Activated CD4-positive, alpha-beta T cell treated with anti-CD3 and anti-CD28 coated beads for 24 hours (primary cell): ENCODE results near the gene DIP2A.

Experiments used
- DNase-seq, 2 donors: peaks; one replicate each; pipeline ENCODE4 v3.0.0-alpha.2; 2020; ENCODE audit warnings: low read depth in 2 of 2

Gene DIP2A

GRCh38 chr21:46594276-46594675, 135.6 kb downstream of the DIP2A start:
- DNase-seq: no peak

DNA sequence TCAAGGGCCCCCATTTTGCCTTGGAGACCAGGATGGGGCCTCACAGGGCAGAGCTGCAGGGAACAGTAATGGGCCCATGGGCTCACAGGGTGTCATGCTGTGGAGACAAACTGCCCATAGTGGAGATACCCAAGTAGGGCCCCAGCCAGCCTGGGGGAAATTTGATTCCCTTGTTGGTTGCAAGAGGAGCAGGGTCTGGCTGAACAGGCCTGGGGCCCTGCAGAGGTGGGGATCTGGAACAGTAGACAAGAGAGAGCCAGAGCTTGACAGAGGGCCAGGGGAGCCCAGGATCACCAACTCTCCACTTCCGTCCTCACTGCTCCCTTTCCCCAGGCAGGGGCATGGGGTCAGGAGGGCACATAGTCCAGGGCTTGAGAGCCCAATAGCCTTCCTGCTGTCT, 137.5 kb downstream of the DIP2A start:
- no peak for DNase-seq

DNA sequence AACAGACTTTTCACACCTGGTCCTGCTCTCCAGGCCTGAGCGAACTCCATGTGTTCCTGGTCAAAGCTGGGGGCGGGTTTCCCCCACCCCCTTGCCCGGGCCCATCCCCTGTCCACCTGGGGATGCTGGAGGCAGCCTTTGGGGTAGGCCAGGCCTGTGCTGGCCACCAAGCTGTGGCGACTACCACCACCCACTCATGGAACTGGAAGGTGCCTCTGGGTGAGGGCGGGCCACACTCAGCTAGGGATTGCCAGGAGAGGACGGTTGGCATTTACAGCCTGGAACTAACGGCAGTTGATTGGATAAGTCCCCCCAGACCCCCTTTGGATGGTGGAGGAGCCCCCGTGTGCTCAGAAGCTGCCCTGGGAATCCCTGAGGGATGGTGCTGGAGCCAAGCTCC, 138.3 kb downstream of the DIP2A start:
- DNase-seq: no peak

GRCh38 chr21:46597896-46598343, 139.2 kb downstream of the DIP2A start:
- no peak for DNase-seq

DNA sequence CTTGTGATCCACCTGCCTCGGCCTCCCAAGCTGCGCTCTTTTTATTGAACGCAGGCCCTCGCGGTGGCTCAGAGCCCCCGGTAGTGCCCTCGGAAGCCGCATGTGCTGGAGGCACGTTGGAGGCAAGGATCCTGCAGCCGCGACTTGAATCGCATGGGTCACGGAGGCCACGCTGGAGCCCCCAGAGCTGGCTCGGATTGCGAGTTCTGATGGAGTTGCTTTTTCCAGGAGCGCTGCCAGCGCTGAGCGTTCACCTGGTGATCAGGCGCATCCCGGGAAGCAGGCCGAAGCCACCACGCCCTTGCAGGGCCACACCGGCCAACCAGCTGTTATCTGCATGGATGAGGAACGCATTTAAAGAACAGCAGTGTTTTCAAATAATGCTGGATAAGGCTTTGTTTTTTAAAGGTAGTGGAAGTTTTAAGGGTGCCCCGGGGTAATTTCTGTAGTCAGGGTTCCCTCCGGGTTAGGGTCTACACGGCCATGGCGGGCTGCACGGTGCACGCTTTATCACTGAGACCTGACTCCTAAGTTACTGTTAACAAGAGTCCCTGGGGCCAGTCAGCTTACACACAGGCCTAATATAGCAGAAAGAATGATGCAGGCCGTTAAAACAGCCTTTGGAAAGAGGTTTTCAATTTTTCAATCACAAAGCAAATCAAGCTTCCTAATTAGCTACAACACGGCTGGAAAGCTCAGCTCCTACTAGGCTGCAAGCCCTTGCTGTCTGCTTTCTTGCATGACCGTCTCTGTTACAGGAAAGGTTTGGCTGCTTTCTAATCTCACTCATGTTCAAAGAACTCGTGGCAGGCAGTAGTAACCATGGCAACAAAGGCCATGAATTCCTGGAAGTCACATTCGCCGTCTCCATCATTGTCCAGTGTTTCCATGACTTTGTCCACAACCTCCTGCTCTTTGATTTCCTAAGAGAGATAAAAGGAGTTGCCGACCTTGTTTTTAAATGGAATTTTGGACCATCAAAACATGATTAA, 140.2 kb downstream of the DIP2A start:
- DNase-seq: no peak

- no peak for DNase-seq
These were observed 141.6 kb downstream of the DIP2A start for GRCh38 chr21:46600305-46600704.

- DNase-seq: no peak
These were observed 142.3 kb downstream of the DIP2A start for GRCh38 chr21:46600978-46601377.

GRCh38 chr21:46603228-46603627, 144.5 kb downstream of the DIP2A start:
- no peak for DNase-seq

DNA sequence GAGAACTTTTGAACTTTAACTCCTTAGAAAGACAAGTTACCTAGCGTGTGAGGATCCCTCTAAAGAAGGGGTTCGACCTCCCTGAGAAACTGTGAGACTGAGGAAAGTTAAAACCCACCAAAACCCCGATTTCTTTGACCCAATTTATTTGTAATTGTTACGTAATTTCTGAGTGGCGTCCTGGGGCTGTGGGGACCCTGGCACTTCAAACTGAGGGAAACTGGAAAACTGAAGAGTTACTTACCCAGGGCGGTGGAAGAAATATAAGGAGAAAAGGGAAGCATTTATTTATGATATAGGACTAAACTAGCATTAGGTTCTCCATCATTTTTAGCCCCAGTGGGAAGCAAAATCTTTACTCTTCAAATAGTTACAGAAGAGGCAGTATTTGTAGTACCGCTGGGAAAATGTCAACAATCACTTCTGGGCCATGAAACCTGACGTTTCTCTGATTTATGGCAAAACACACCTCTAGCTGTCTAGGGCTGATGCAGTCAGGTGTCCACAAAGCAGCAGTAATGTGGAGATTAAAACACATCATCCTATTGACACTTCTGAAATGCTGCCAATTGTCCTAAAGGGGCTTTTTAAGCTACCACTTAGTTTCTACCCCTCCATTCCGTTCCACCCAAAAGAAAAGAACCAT, 145.8 kb downstream of the DIP2A start:
- DNase-seq: no peak

DNA sequence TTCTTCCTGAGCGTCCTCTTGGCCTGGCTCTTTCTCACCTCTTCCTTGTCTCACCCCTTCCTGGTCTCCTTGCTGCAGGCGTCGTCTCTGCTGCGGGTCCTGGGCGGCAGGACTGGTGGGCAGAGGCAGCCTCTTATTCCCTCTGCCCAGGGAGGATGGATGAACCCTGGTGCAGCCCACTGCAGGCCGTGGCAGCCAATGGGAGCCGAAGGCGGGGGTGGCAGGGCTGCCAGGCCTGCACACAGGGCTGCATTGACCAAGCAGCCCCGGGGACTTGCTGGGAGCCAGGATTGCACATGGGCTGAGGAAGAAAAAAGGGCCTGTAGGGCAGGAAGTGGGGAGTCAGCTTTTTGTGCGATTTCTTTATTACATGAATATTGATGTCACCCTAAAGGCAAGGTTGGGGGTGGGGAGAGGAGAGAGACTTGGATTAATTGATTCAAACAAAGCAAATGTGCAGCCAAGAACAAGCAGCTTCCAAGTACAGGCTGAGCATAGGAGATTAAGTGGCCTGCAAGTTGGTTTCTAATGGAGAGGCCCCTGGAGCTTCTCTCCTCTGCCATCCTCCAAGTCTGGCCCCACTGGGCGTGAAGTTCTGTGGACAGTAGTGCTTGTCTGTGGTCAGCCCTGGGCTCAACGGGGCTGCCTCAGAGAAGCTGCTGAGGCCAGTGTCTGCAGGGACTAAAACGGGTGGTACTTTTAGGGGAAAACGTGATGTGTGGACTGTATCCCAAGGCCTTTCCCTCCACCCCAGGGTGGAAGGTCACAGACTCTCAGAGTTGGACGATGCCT, 146.5 kb downstream of the DIP2A start, which contains the start of gene S100B:
TSS of gene S100B (minus strand) at position 108 of the 792 bp plus-strand sequence. CDS start 2,667 bp downstream, outside the sequence.
- no peak for DNase-seq

DNA sequence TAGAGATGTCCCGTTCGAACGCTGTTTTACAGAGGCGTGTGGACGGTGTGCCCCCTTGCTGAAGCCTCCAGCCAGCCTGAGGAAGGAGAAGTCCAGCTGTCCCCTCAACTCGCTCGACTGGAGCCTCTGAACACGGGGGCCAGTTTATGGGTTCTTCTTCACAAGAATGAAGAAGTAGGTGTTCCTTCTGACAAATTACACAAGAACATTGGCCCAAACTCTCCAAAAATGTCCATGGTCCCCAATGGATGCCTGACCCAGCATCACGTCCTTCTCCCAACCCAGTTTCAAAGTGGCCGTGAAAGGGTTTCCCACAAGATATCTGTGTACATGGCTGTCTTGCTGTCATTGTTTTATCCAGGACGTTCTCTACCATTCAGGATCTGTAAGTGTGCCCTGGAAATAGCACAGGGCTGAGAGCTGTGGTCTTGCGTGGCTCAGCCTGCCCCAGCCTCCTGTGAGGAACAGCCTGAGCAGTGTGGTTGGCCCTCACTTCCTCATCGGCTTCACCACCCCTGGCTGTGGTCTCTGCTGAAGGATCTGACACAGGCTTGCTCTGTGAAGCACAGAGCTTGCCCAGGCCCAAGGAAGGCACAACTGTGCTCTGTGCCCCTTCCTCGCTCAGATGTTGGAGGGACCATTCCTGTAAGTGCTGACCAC, 147.2 kb downstream of the DIP2A start:
- DNase-seq: no peak

DNA sequence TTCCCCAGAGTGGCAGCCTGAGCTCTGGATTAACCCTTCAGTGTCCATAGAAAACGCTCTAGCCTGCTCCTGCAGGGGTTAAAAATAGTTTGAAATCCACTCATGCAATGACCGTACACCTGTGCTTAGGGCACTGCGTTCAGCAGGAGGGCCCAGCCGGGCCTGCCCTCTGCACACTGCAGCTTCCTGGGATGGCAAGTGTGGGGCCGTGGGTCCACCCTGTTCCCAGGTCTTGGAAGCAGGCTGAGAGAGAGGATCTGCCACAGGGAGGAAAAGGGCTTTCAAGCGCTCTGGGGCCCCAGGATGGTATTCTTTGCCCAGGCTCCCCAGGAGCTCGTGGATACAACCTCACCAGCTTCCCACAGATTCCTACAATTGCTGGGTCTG, 147.7 kb downstream of the DIP2A start:
- DNase-seq: no peak

DNA sequence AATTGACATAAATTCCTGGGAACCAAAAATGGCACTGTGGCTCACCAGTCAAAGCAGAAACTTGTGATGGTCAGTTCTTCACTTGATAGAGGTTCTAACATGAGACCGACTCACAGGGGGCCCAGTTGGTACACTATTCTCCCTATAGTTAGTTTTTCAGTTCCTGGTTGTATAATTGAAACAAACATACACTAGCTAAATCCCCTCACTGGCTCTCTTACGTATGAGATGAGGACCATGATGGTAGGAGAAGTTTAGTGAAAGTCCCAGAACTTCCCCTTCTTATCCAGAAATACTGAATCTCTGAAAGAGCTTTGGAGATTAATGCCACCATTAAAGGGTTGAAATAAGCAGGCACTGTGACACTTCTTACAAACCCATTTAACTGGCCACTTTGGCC, 148.9 kb downstream of the DIP2A start:
- DNase-seq: no peak

DNA sequence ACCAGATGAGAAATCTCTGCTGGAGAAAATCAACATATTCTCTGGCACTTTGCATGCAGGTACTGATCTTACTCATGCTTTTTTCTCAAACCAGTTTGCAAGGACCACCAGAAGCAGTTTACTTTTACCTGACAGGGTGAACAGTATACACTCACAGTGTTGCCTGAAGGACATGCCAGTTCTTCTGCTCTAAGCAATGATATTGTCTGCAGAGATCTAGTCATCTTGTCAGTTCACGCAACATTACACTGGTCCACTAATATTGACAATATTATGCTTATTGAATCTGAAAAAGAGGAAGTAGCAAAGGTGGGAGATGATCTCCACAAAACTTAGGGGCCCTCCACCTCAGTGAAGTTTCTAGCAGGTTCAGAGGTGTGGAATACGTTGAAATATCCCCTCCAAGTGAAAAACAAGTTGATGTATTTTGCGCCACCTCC, 150.0 kb downstream of the DIP2A start:
- no peak for DNase-seq

GRCh38 chr21:46610018-46610701, 151.5 kb downstream of the DIP2A start:
- no peak for DNase-seq

DNA sequence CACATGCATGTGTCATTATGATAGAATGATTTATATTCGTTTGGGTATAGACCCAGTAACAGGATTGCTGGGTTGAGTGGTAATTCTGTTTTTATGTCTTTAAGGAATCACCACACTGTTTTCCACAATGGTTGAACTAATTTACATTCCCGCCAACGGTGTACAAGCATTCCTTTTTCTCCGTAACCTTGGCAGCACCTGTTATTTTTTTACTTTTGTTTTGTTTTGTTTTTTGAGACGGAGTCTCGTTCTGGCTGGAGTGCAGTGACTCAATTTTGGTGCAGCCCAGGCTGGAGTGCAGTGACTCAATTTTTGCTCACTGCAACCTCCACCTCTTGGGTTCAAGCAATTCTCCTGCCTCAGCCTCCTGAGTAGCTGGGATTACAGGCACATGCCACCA, 154.7 kb downstream of the DIP2A start:
- DNase-seq: no peak

DNA sequence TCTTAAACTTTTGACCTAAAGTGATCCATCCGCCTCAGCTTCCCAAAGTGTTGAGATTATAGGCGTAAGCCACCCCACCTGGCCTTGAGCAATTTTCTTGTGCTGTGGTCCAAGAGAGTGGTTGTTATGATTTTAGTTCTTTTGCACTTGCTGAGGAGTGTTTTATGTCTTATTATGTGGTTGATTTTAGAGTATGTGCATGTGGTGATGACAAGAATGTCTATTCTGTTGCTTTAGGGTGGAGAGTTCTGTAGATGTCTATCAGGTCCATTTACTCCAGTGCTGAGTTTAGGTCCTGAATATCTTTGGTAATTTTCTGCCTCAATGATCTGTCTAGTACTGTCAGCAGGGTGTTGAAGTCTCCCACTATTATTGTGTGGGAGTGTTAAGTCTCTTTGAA, 157.4 kb downstream of the DIP2A start:
- DNase-seq: no peak

DNA sequence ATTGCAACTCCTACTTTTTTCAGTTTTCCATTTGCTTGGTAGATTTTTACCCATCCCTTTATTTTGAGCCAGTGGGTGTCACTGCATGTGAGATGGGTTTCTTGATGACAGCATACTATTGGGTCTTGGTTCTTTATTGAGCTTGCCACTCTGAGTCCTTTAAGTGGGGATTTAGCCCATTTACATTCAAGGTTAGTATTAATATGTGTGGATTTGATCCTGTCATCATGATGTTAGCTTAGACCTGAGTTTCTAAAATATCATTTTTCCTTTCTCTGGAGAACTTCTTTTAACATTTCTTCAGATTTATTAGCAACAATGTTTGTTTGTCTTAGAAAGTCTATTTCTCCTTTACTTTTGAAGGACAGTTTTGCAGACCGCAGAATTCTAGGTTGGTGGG, 158.0 kb downstream of the DIP2A start:
- DNase-seq: no peak

DNA sequence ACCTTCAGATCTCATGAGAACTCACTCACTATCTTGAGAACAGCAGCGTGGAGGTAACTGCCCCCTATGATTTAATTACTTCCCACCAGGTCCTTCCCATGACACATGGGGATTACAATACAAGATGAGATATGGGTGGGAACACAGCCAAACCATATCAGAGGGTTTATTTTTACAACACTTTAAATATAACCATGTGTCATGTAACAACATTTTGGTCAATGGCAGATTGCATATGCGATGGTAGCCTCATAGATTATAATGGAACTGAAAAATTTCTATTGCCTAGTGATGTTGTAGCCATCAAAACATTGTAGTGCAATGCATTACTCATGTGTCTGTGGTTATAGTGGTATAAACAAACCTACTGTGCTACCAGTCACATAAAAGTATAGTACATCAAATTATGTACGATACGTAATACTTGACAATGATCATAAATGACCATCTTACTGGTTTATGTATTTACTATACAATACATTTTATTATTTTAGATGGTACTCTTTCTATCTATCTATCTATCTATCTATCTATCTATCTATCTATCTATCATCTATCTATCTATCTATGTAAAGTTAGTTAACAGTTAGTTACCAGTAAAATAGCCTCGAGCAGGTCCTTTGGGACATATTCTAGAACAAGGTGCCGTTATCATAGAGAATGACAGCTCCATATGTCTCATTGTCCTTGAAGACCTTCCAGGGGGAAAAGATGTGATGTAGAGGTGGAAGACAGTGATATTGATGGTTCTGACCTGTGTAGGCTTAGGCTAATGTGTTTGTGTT, 158.8 kb downstream of the DIP2A start:
- no peak for DNase-seq

DNA sequence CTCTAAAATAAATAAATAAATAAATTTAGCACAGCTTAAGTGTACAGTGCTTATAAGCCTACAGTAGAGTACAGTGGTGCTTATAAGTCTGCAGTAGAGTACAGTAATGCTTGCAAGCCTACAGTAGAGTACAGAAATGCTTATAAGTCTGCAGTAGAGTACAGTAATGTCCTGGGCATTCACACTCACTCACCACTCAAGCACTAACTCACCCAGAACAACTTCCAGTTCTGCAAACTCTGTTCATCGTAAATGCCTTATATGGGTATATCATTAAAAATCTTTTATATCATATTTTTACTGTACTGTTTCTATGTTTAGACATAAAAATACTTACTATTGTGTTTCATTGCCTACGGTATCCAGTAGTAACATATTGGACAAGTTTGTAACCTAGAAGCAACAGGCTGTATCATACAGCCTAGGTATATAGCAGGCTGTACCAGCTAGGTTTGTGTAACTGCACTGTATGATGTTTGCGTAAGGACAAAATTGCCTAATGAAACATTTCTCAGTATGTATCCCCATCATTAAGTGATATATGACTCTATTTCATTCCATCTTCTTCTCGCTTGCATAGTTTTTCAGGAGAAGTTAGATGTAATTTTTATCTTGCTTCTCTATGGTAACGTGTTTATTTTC, 160.2 kb downstream of the DIP2A start:
- DNase-seq: no peak
